MV-4-11 (cell line): ENCODE results near the gene DMBT1.

ENCODE experiments used
- DNase-seq: peaks from one replicate; lab custom pipeline; 2025; lab: John Stamatoyannopoulos, UW

DMBT1 gene

DNA sequence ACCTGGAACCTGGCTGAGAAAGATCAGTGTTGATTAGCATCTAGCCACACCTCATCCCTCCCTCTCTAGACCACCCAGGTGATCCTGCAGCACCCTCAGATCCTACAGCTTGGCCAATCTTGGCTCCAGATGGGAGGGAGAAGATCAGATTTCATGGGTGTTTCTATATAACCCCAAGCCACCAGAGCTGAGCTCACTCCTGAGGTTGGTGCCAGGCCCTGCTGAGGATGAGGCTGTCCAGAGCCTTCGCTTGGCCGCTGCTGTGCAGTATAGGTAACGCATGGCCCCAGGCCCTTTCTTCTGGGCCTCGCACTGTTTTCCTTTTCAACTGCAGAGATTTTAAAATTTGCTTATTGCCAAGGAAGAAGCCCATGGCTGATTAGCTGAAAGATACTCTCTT, 112.1 kb downstream of the DMBT1 start:
- DNase-seq: no peak

DNA sequence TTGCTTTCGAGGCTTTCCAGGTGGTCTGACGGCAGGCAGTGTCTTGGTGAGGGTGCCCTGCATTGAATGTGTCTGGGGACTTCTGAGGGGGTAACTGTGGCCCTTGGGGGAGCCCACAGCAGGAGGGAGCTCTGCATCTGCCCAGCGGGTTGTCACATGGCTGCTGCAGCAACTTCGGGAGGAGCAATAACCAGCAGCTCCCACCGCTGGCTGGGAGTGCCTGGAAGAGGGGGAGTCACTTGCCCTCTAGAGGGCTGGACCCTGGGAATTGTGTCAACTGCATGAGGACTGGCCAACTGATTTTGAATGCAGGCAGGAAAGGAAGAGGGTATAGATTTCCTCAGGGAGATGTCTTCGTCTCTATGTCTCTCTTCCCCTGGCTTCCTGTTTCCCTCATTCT, 112.7 kb downstream of the DMBT1 start:
- no peak for DNase-seq

DNA sequence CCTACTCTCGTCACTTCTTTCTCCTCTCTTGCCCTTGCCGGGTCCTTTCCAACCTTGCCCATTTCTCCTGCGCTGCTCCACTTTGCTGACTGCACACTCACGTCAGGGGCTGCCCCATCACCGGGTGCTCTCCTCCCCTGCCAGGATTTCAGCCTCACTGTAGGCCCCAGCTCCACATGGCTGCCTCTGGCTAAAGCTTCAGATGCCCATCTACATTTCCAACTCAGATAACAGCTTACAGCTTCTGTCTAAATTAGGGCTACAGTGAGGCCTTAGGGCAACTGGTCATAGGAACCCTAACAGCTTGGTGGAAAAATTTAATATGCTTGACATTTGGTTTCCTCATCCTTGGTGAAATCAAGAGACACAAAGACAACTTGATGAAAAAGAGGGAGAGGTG, 113.2 kb downstream of the DMBT1 start:
- no peak for DNase-seq

DNA sequence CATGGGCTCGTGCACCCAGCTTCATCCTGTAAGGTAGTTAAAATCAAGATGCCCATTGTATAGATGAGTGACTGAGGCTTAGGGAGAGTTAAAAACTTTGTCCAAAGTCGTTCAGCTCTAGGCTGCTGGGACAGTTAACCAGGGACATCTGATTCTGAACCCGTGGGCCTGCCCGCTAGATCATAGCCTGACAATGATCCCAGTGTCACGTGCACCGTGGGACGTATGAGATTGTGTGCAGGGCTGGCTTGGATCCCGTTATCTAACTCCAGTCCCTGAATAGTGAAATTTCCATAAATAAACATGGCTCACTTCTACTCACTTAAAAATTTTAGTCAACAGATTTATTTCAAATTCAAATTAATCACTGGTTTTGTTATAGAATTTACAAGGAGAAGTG, 114.2 kb downstream of the DMBT1 start:
- DNase-seq: no peak

DNA sequence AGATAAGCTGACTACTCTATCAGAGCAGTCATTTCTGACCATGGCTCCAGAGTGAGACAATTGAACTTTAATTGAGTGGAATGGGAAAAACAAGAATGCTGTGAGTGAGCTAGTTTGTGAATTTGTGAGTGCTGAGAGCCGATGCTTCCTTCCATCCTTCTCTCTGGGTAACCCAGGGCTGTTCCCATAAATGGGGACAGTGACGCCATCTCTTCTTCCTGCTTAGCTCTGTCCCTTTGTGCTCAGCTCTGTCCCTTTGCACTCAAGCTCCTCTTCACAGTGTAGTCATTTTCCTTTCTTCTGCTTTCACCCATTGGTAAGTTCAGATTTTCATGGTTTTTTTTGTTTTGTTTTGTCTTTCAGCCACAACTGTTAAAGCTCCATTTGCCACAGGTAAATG, 114.7 kb downstream of the DMBT1 start:
- DNase-seq: no peak

DNA sequence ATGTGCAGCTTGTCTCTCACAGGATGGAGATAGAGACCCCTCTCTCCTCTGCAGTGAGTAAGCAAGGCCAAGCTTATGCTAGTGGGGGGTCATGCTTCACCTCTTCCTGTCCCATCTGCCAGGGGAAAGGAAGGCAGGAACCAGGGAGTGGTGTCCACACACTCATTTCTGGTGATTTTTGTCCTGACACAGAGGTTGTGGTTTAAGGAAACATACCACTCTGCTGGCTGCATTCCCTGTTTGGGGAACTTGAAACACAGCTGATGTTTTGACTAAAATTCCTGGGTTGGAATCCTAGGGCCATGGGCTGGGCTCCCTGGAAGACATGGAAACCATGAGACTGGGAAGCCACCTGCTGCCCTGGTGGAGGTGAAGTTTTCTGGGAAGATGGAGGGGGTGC, 117.7 kb downstream of the DMBT1 start:
- no peak for DNase-seq

DNA sequence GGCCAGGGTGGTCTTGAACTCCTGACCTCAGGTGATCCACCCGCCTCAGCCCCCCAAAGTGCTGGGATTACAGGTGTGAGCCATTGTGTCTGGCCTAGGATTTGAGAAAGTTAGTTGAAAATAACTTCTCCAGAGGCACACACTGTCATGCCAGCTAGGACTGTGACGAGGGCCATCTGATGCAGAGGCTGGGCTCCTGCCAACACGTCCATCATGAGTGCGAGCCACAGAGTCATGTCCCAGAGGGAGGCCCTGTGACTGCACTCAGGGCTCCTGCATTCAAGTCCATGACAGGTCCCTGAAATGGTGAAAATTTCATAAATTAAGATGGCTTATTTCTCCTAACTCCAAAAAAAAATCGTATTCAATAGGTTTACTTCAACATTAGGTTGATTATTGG, 122.0 kb downstream of the DMBT1 start:
- DNase-seq: no peak

DNA sequence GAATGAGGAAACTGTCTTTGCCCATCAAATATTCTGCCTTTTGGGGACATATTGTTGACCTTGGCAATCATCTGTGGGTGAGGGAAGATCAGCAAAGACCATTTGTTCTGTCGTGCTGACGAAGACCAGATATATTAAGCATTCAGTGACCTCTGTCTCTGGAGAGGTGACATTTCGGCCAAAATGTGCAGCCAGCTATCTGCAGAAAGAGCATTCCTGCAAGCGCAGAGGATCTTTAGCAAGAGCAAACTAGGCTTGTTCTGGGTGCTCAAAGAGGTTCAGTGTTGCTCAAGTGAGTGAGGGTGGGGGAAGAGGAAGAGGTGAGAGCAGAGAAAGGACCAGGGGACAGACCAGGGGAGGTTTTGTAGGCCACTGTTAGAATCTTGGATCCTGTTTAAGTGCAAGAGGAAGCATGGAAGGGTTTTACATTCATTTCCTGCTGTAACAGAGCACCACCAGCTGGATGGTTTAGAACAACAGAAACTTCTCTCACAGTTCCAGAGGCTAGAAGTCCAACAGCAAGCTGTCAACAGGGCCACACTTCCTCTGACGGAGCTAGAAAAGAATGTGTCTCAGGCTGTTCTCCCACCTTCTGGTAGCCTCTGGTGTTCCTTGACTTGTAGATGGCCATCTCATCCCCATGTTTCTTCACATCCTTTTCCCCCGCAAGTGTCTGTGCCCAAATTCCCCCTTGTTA, 127.9 kb downstream of the DMBT1 start:
- DNase-seq: peak; percentile 40

DNA sequence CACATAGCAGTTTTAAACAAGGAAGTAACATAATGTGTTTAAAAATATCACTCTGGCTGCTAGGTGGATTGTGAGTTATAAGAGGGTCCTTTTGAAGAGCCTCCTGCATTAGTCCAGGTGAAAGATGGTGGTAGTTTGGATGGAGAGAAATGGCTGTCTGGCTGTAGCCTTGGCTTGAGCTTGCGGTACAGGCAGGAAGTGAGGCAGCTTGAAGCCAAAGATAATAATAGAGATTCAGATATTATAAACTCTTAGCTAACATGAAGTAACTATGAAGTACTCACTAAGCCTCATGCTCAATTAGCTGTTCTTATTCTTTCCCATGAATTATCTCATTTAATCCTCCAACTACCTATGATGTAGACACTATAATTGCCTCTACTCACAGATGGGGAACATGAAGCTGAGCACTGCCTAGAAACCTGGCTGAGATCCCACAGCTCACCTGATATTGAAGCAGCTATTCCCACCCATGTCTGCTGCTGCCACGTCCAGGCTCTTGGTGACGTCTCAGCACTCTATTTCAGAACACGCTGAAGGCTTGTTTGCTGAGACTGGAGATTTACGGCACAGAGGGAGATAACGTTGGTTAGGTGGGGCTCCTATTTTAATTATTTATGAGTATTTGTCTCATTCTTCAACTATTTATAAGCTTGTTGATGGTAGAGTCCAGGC, 128.7 kb downstream of the DMBT1 start:
- no peak for DNase-seq

DNA sequence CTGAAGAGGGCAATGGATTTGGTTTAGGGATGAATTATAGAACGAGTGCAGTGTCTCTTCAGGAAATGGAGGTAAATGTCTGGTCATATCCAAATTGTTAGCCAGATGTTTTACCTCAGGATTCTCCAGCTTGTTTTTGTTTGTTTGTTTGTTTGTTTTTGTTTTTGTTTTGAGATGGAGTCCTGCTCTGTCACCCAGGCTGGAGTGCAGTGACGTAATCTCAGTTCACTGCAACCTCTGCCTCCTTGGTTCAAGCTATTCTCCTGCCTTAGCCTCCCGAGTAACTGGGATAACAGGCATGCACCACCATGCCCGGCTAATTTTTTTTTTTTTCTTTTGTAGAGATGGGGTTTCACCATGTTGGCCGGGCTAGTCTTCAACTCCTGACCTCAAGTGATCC, 132.2 kb downstream of the DMBT1 start:
- DNase-seq: no peak
